ENCODE measurements around the gene HACL1. TPM values are rescaled to one million over a fixed set of nuclear protein-coding genes. Genes with fewer than 3 reads are reported as not detected.

HACL1 gene
- total RNA-seq, 4 donors from 2014 or later: 18.5 to 93.0 (median 25.7) TPM

DNA sequence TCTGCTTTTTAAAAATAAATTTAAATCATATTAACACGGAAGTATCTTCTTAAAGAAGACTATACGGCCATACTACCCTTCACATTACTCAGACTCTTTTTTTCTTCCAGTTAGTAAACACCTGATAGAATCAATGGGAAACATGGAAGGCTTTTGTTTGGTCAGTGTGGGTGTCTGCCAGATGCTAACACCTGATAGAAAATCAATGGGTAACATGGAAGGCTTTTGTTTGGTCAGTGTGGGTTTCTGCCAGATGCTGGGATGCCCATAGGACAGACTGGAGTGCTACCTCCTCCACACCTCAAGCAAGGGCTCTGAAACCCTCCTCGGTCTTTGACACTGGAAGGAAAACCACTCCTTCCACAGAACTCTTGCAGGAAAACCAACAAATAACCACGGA, 29.2 kb downstream of the HACL1 start:
- H3K4me3 ChIP-seq: no peak overlapping the region
- H3K27me3 ChIP-seq: no peaks in the 10 kb centered on the region
- no peak overlapping the region for H3K27ac ChIP-seq
- no peaks in the 10 kb centered on the region for H3K9me3 ChIP-seq
- TF ChIP-seq, protein P1, sequence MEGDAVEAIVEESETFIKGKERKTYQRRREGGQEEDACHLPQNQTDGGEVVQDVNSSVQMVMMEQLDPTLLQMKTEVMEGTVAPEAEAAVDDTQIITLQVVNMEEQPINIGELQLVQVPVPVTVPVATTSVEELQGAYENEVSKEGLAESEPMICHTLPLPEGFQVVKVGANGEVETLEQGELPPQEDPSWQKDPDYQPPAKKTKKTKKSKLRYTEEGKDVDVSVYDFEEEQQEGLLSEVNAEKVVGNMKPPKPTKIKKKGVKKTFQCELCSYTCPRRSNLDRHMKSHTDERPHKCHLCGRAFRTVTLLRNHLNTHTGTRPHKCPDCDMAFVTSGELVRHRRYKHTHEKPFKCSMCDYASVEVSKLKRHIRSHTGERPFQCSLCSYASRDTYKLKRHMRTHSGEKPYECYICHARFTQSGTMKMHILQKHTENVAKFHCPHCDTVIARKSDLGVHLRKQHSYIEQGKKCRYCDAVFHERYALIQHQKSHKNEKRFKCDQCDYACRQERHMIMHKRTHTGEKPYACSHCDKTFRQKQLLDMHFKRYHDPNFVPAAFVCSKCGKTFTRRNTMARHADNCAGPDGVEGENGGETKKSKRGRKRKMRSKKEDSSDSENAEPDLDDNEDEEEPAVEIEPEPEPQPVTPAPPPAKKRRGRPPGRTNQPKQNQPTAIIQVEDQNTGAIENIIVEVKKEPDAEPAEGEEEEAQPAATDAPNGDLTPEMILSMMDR (IDR thresholded peaks at IDR 0.05): no peak
- no peak for TF ChIP-seq POLR2A (IDR thresholded peaks at IDR 0.05)
- H3K4me1 ChIP-seq: no peaks in the 10 kb centered on the region
- H3K36me3 ChIP-seq: no peaks in the 10 kb centered on the region
- intact Hi-C loops (cut with DNase I; ENCODE audit: low total_unique reads): no loop called here
- DNase-seq: no peak

DNA sequence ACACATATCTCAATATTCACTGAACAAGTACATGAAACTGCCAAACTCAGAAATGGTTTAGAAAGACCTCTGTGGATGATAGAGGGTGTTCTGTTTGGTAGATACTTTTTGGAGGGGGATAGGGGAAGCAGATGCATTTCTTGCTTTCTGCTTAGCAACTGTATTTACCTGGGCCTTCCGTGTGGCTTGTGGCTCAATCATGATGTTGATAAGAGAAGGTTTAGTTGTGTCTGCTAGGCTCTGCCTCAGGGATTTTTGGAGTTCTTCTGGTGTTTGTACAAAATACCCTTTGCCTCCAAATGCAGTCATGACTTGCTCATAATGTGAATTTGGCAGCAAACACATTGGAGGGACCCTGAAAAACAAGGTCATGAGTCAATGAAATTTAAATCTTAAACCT, 38.2 kb downstream of the HACL1 start:
- Histone ChIP-seq H3K36me3 (no peaks in the 10 kb centered on the region), H3K9me3 (no peaks in the 10 kb centered on the region), H3K4me3 (no peak overlapping the region), H3K27me3 (no peaks in the 10 kb centered on the region), H3K4me1 (no peaks in the 10 kb centered on the region), H3K27ac (no peak overlapping the region)
- no peak for TF ChIP-seq POLR2A (IDR thresholded peaks at IDR 0.05)
- TF ChIP-seq, protein P1 (IDR thresholded peaks at IDR 0.05): no peak
- DNase-seq: no peak
- intact Hi-C loops (cut with DNase I; ENCODE audit: low total_unique reads): no loop called here

DNA sequence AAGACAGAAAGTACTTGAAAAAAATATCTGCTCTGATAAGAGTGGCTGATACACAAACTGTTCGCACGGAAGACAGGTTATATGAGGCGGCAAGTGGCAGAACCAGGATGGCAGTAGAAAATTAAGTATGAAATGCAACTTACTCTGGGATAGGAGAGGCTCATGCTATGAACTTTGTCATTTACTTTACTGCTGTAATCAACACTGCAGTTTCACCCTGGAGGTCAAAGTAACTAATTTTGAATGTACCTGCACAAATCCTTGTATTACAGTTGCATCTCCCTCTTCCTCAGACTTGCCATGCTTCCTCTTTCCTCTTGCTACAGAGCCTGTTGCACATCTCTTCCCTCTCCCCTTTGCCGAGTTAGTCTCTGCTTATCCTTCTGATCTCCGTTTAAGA, 38.8 kb downstream of the HACL1 start:
- intact Hi-C loops (cut with DNase I; ENCODE audit: low total_unique reads): no loop called here
- Histone ChIP-seq H3K27me3 (no peaks in the 10 kb centered on the region), H3K4me3 (no peak overlapping the region), H3K4me1 (no peaks in the 10 kb centered on the region), H3K9me3 (no peaks in the 10 kb centered on the region), H3K36me3 (no peaks in the 10 kb centered on the region), H3K27ac (no peak overlapping the region)
- DNase-seq: no peak
- TF ChIP-seq POLR2A (IDR thresholded peaks at IDR 0.05): no peak
- TF ChIP-seq, protein P1 (IDR thresholded peaks at IDR 0.05): no peak

DNA sequence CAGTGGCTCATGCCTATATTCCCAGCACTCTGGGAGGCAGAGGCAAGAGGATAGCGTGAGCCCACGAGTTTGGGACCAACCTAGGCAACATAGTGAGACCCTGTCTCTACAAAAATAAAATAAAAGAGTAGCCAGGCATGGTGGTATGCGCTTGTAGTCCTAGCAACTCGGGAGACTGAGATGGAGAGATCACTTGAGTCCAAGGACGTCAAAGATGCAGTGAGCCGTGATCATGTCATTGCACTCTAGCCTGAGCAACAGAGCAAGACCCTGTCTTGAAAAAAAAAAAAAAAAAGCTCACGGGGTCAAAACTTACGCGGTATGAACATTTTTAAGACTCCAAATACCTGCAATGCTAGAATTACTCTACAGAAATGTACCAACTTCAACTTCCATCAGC, 42.8 kb downstream of the HACL1 start:
- Histone ChIP-seq H3K27me3 (no peaks in the 10 kb centered on the region), H3K4me3 (no peak overlapping the region), H3K36me3 (no peaks in the 10 kb centered on the region), H3K27ac (no peak overlapping the region), H3K4me1 (no peaks in the 10 kb centered on the region), H3K9me3 (no peaks in the 10 kb centered on the region)
- no peak for DNase-seq
- intact Hi-C loops (cut with DNase I; ENCODE audit: low total_unique reads): no loop called here
- TF ChIP-seq, protein P1 (IDR thresholded peaks at IDR 0.05): no peak
- TF ChIP-seq POLR2A (IDR thresholded peaks at IDR 0.05): no peak

DNA sequence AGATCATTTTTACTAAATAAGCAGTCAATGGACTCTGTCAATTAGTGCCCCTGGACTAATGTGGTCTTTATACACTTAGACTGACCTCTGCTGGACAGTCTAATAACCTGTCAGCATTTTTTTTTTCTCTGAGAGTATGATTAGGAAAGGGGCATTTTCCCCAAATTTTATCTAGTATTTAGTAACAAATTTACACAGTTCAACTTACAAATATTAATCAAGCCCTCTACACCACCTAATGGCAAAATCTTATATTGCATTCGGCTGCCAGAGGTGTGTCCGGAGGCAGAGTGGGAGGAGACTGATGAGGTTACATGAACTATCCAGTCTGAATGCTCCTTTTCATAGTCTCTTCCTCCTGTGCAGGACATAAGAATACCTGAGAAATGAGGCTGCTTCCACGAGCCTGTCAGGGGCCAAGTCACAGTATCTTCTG, 43.8 kb downstream of the HACL1 start:
- Histone ChIP-seq H3K4me3 (no peak overlapping the region), H3K36me3 (no peaks in the 10 kb centered on the region), H3K27me3 (no peaks in the 10 kb centered on the region), H3K9me3 (no peaks in the 10 kb centered on the region), H3K27ac (no peak overlapping the region), H3K4me1 (no peaks in the 10 kb centered on the region)
- peak; percentile 18 to 54 for DNase-seq
- TF ChIP-seq, protein P1 (IDR thresholded peaks at IDR 0.05): peak; percentile 45 to 49 (median 48)
- TF ChIP-seq POLR2A (IDR thresholded peaks at IDR 0.05): no peak
- intact Hi-C loops (cut with DNase I; ENCODE audit: low total_unique reads): no loop called here

Measured in uterus (tissue), 4 donors.